Erythroblast (primary cell): ENCODE results near the gene RET.

Source experiments
- GATA1 ChIP-seq: IDR thresholded peaks from 2 replicates; pipeline ENCODE4 v1.6.1; 2011; ENCODE audit warnings: low read depth, mild to moderate bottlenecking, control low read depth, low read length, moderate library complexity
- POLR2A ChIP-seq: IDR thresholded peaks from 2 replicates; pipeline ENCODE4 v1.6.1; 2011; ENCODE audit warnings: mild to moderate bottlenecking, low read length

- TF ChIP-seq POLR2A: no peak
- TF ChIP-seq GATA1: no peak
Measured at GRCh38 chr10:43141421-43141820, 64.6 kb downstream of the RET start.
